Retinal pigment epithelial cell (primary cell): ENCODE results near the gene ZNF726.
"Not testable (repeated sequence)": the region's sequence is repeated elsewhere in the genome, so short reads cannot be mapped to it uniquely, and the experiment has no call there.

Source experiments
- DNase-seq: peaks from one replicate; pipeline ENCODE4 v3.0.0-alpha.2; 2010; ENCODE audit warnings: low read depth
- H3K4me3 ChIP-seq: 2 replicates; pipeline ENCODE4 v1.5.1; 2011; ENCODE audit warnings: mild to moderate bottlenecking, low read length, control low read depth, moderate library complexity
- TF ChIP-seq, protein P1 (sequence below): conservative IDR thresholded peaks from 2 replicates; pipeline ENCODE4 v1.5.1; 2011; ENCODE audit warnings: low read depth, low read length, control low read depth, inconsistent platforms

The ZNF726 gene

DNA sequence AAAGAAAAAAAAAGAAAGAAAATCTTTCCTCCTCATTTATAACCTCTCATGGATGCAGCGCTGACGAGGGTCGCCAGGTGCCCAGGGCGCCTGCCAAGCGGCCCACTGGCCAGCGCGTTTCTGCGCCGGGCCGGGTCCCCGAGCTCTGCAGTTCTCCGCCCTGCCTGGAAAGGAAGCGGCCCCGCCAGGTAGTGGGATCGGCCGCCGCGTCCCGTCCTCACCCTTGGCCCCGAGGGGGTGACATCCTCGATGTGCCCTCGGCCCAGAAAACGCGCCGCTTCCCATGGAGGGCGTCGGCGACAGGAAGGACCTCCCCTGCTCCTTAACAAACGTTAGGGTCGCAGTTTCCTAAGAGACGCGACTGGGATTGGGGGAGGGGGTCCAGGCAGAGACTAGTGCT, 56.9 kb downstream of the ZNF726 start:
- DNase-seq: no peak
- TF ChIP-seq, protein P1, sequence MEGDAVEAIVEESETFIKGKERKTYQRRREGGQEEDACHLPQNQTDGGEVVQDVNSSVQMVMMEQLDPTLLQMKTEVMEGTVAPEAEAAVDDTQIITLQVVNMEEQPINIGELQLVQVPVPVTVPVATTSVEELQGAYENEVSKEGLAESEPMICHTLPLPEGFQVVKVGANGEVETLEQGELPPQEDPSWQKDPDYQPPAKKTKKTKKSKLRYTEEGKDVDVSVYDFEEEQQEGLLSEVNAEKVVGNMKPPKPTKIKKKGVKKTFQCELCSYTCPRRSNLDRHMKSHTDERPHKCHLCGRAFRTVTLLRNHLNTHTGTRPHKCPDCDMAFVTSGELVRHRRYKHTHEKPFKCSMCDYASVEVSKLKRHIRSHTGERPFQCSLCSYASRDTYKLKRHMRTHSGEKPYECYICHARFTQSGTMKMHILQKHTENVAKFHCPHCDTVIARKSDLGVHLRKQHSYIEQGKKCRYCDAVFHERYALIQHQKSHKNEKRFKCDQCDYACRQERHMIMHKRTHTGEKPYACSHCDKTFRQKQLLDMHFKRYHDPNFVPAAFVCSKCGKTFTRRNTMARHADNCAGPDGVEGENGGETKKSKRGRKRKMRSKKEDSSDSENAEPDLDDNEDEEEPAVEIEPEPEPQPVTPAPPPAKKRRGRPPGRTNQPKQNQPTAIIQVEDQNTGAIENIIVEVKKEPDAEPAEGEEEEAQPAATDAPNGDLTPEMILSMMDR: no peak

DNA sequence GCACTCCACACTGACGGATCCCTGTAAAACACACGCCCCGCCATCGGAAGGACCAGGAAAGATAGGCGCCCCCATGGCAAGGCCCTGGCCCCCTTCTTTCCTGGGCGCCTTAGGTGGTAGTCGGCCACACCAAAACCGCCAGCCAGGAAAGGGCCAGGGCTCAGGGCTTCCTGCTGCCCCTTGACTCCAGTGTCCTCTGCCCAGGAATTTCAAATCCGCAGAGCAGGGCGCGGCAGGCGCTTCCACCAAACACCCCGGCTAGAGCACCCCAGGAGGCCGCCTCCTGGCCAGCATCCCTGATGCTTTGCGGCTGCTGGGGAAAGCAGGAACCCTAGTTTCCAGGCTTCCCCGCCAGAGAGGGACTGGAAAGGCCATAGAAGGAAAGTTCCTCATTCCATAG, 57.5 kb downstream of the ZNF726 start:
- TF ChIP-seq, protein P1: no peak
- H3K4me3 ChIP-seq: no peak overlapping the region
- DNase-seq: no peak

More for the DNA sequence above, 56.9 kb downstream of the ZNF726 start:
- no peak overlapping the region for H3K4me3 ChIP-seq

DNA sequence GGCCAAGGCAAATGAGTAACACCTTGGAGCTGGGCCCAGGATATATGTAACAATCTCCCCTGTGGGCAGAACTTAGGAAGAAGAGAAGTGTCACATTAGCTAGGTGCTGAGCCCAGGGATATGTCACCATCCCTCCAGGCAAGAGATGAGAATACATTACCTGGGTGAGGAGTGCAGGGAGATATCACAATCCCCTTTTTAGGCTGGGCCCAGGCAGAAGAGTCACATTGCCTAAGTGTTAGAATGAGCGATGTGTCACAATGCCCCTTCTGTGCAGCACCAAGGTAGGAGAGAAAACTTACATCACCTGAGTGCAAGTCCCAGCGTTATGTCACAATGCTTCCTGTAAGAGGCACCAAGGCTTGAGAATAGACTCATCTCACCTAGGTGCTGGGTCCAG, 60.3 kb downstream of the ZNF726 start:
- TF ChIP-seq, protein P1: no peak
- DNase-seq: no peak
- H3K4me3 ChIP-seq: no peak overlapping the region

GRCh38 chr19:23976631-23977030, 61.9 kb downstream of the ZNF726 start:
- H3K4me3 ChIP-seq, DNase-seq: not testable (repeated sequence)

DNA sequence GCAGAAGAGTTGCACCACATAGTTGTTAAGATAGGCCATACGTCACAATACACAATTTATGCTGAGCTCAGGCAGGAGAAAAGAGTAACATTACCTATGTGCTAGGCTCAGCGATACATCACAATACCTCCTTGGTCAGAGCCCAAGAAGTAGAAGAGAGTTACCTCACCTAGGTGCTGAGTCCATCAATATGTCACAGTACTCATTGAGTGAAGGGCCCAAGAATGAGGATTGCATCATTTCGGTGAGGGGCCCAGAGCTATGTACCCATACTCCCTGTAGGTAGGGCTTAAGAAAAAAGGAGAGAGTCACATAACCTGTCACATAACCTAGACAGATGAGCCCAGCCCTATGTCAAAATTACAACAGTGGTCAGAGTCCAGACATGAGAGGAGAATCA, 62.6 kb downstream of the ZNF726 start:
- H3K4me3 ChIP-seq, DNase-seq: not testable (repeated sequence)

GRCh38 chr19:23978068-23978467, 63.4 kb downstream of the ZNF726 start:
- DNase-seq: no peak
- H3K4me3 ChIP-seq: no peak overlapping the region
- TF ChIP-seq, protein P1: no peak

DNA sequence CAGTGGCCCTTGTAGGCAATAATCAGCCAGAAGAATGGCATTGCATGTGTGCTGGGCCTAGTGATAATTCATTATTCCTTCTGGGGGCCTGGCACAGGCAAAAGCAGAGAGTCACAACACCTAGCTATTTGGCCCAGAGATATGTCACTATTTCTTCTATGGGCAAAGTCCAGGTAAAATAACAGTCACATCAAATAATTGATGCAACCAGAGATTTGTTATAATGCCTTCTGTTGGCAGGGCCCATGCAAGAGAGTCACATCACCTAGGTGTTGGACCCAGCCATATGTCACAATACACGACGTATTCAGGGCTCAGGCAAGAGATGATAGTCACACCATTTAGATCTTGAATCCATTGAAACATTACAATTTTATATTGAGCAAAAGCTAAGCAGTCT, 66.1 kb downstream of the ZNF726 start:
- H3K4me3 ChIP-seq: no peak overlapping the region
- TF ChIP-seq, protein P1: no peak
- DNase-seq: no peak

GRCh38 chr19:23981863-23982262, 67.2 kb downstream of the ZNF726 start:
- no peak for DNase-seq
- TF ChIP-seq, protein P1: no peak
- H3K4me3 ChIP-seq: no peak overlapping the region
